A673 (cell line): ENCODE data around the gene CDH23. TPM values are rescaled to one million over a fixed set of nuclear protein-coding genes. Genes with fewer than 3 reads are reported as not detected.

ENCODE experiments used
- BruUV-seq: library from RNA; stranded (reverse); fragments of 400-500 nt; replicated peaks from 2 replicates; lab custom pipeline; 2021; lab: Mats Ljungman, UMichigan
- CTCF ChIA-PET: fragments of 300-600 bp; sonication (Branson Sonifier 250); formaldehyde crosslinking; loops from one replicate; lab custom pipeline; 2022; ENCODE audit warnings: antibody characterized with exemption; lab: Charles Lee
- POLR2A ChIA-PET: fragments of 300-600 bp; sonication (Branson Sonifier 250); formaldehyde crosslinking; loops from one replicate; lab custom pipeline; 2022; ENCODE audit warnings: antibody characterized with exemption; ENCODE audit not compliant: low non-redundant PET; lab: Charles Lee
- DNase-seq: peaks from one replicate; pipeline ENCODE4 v3.0.0-alpha.2; 2015; ENCODE audit warnings: low spot score
- H3K27ac ChIP-seq: fragments of 200-600 bp; sonication (generic); 2 replicates; pipeline ENCODE4 v1.5.1; 2016; ENCODE audit warnings: mixed run types, low read depth, mild to moderate bottlenecking, mixed read lengths, antibody characterized with exemption, low read length; ENCODE audit not compliant: poor library complexity, severe bottlenecking
- H3K27me3 ChIP-seq: fragments of 200-600 bp; sonication (generic); replicated peaks from 2 replicates; pipeline ENCODE4 v1.6.1; 2017; ENCODE audit warnings: mixed run types, low read depth, mild to moderate bottlenecking, mixed read lengths, antibody characterized with exemption, low read length; ENCODE audit not compliant: insufficient read depth, poor library complexity
- H3K36me3 ChIP-seq: fragments of 200-600 bp; sonication (generic); 2 replicates; pipeline ENCODE4 v1.6.1; 2016; ENCODE audit warnings: mixed run types, mild to moderate bottlenecking, mixed read lengths, antibody characterized with exemption, low read length; ENCODE audit not compliant: insufficient read depth, poor library complexity, severe bottlenecking
- H3K4me1 ChIP-seq: fragments of 200-600 bp; sonication (generic); 2 replicates; pipeline ENCODE4 v1.6.1; 2017; ENCODE audit warnings: mixed run types, mild to moderate bottlenecking, mixed read lengths, antibody characterized with exemption, low read length; ENCODE audit not compliant: insufficient read depth, poor library complexity, severe bottlenecking
- H3K4me3 ChIP-seq: fragments of 200-600 bp; sonication (generic); 2 replicates; pipeline ENCODE4 v1.5.1; 2016; ENCODE audit warnings: low read depth, mixed run types, mild to moderate bottlenecking, mixed read lengths, low read length; ENCODE audit not compliant: poor library complexity, severe bottlenecking
- H3K9me3 ChIP-seq: fragments of 200-600 bp; sonication (generic); 2 replicates; pipeline ENCODE4 v1.6.1; 2016; ENCODE audit warnings: mixed run types, low read depth, mild to moderate bottlenecking, mixed read lengths, antibody characterized with exemption, low read length; ENCODE audit not compliant: poor library complexity, severe bottlenecking
- EZH2 ChIP-seq: fragments of 200-600 bp; sonication (generic); IDR thresholded peaks from 2 replicates; pipeline ENCODE4 v1.6.1; 2017; ENCODE audit warnings: borderline replicate concordance, low read depth, mild to moderate bottlenecking, mixed read lengths, antibody characterized with exemption, low read length; ENCODE audit not compliant: poor library complexity, severe bottlenecking
- intact Hi-C: fragments of 100-400 bp; cut with micrococcal nuclease; formaldehyde crosslinking; loops from one replicate; pipeline ENCODE4 v1.10.0; 2022; ENCODE audit not compliant: unreplicated experiment
- total RNA-seq: library from RNA; stranded (reverse); gene quantifications from 2 replicates; pipeline ENCODE4 v1.2.3, GENCODE V29; 2021
- TF ChIP-seq, protein P1 (sequence below): fragments of 300-800, 200-600 bp; sonication (generic); conservative IDR thresholded peaks from 2 replicates; pipeline ENCODE4 v1.5.1; 2017; ENCODE audit warnings: low read depth, mild to moderate bottlenecking, antibody characterized with exemption, low read length, moderate library complexity, mixed read lengths

The CDH23 gene
- total RNA-seq, 1 experiment from 2014 or later: 49.7 TPM

DNA sequence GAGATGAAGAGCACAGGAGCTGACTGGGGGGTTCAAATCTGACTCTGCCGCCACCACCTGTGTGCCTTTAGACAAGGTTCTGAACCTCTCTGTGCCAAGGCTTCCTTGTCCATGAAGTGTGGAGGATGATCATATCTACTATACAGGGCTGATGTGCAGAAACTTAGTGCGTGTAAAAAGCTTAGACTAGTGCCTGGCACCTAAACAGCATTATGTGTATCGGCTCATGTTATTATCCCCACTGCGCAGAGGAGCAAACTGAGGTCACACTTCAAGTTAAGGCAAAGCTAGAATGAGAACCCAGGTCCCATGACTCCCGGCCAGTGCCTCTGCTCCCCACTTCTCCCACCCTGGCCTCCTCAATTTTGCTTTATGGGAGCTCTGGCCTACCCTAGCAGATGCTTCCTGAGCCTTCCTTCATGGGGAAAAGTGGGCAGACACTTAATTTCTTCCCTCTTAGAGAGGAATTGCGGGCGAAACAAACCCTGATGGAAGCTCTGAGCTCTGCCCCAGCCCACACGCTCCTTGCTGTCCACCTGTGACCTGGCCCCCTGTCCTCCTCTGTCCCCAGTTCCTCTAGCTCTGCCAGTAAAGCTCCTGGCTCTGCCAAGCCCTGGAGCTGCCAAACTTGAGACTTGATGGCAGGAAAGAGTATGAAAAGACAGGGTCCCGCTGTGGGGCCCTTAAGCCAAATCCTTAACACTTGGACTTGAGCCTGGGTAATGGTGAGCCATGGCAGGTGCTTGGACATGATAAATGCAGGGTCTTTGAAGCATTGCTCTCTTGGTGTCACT is 71.0 kb downstream of the CDH23 start:
- intact Hi-C loops: no loop called here
- no peak for DNase-seq
- TF ChIP-seq EZH2: no peak
- TF ChIP-seq, protein P1, sequence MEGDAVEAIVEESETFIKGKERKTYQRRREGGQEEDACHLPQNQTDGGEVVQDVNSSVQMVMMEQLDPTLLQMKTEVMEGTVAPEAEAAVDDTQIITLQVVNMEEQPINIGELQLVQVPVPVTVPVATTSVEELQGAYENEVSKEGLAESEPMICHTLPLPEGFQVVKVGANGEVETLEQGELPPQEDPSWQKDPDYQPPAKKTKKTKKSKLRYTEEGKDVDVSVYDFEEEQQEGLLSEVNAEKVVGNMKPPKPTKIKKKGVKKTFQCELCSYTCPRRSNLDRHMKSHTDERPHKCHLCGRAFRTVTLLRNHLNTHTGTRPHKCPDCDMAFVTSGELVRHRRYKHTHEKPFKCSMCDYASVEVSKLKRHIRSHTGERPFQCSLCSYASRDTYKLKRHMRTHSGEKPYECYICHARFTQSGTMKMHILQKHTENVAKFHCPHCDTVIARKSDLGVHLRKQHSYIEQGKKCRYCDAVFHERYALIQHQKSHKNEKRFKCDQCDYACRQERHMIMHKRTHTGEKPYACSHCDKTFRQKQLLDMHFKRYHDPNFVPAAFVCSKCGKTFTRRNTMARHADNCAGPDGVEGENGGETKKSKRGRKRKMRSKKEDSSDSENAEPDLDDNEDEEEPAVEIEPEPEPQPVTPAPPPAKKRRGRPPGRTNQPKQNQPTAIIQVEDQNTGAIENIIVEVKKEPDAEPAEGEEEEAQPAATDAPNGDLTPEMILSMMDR: no peak
- ChIA-PET POLR2A (interaction anchor here (0.7 kb wide), 1 partner anchor 218 kb away, joined by 4 read pairs; no protein-coding TSS in a partner anchor), CTCF (no interaction called here)
- Histone ChIP-seq H3K4me3 (no peak overlapping the region), H3K27me3 (no peaks in the 10 kb centered on the region), H3K27ac (no peak overlapping the region), H3K9me3 (no peaks in the 10 kb centered on the region), H3K4me1 (no peaks in the 10 kb centered on the region), H3K36me3 (no peaks in the 10 kb centered on the region)
- no TSS peak for BruUV-seq

DNA sequence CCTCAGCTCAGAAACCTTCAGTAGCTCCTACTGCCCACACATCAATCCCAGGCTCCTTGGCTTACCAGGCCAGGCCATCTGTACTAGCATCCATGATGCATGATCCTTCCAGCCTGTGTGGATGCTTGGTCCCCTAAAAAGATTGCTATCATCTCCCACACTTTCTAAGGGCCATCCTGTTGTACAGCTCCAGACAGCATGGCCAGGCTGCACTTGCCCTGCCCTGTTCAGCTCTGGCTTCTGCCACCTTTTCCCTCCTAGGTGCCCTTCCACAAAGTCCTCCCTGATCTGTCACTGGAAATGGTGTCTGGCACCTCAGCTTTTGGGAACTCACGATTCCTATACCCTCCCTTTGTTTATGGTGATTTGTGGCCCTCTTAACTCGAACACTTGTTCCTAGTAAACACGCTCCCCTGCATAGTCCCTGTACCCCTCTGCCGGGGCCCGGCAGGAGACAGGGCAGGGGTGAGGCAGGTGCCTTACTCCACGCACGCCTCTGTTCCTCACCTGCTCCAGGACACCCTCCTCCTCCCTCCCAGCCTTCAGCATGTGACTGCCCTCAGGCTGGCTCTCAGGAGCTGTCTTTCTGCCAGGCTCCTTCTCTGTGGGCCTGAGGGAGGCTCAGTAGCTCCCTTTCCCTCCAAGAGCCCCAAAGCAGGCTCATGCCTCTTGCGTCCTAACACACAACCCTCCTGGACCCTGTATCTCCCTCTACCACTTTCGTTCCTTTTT is 71.8 kb downstream of the CDH23 start:
- Histone ChIP-seq H3K27ac (no peak overlapping the region), H3K27me3 (no peaks in the 10 kb centered on the region), H3K4me1 (no peaks in the 10 kb centered on the region), H3K9me3 (no peaks in the 10 kb centered on the region), H3K36me3 (no peaks in the 10 kb centered on the region), H3K4me3 (no peak overlapping the region)
- ChIA-PET CTCF (no interaction called here), POLR2A (no interaction called here)
- BruUV-seq: no TSS peak
- intact Hi-C loops: no loop called here
- DNase-seq: no peak
- no peak for TF ChIP-seq EZH2
- TF ChIP-seq, protein P1: no peak

- Histone ChIP-seq H3K4me1 (peaks cover 9% of the 10 kb centered on the region), H3K36me3 (no peaks in the 10 kb centered on the region), H3K27me3 (no peaks in the 10 kb centered on the region), H3K27ac (no peak overlapping the region), H3K4me3 (no peak overlapping the region), H3K9me3 (no peaks in the 10 kb centered on the region)
- ChIA-PET CTCF (no interaction called here), POLR2A (no interaction called here)
- intact Hi-C loops: no loop called here
- no TSS peak for BruUV-seq
- no peak for TF ChIP-seq EZH2
- TF ChIP-seq, protein P1: no peak
- no peak for DNase-seq
These were observed 74.3 kb downstream of the CDH23 start for GRCh38 chr10:71471006-71471405.
